Spinal cord (tissue), 10 donors: ENCODE data around the gene TTC28. TPM values are rescaled to one million over a fixed set of nuclear protein-coding genes. Genes with fewer than 3 reads are reported as not detected.
"Not testable (repeated sequence)": the region's sequence is repeated elsewhere in the genome, so short reads cannot be mapped to it uniquely, and the experiment has no call there.

Source experiments
- DNase-seq, 6 donors: peaks; one replicate each; pipeline versions ENCODE4 v3.0.0 to v3.0.0-alpha.2; 2013 to 2015; ENCODE audit warnings: low spot score in 6 of 6, low read depth in 4 of 6
- H3K27ac ChIP-seq: one replicate; pipeline ENCODE4 v1.5.1; 2013; ENCODE audit warnings: low read depth, low read length, control low read depth
- H3K27me3 ChIP-seq: one replicate; pipeline ENCODE4 v1.6.1; 2013; ENCODE audit warnings: low read length; ENCODE audit not compliant: control insufficient read depth, insufficient read depth
- H3K36me3 ChIP-seq: one replicate; pipeline ENCODE4 v1.6.1; 2013; ENCODE audit warnings: low read length; ENCODE audit not compliant: control insufficient read depth, insufficient read depth
- H3K4me1 ChIP-seq: one replicate; pipeline ENCODE4 v1.6.1; 2013; ENCODE audit warnings: low read length; ENCODE audit not compliant: control insufficient read depth, insufficient read depth
- H3K4me3 ChIP-seq: one replicate; pipeline ENCODE4 v1.5.1; 2013; ENCODE audit warnings: low read depth, low read length, control low read depth
- H3K9me3 ChIP-seq: one replicate; pipeline ENCODE4 v1.6.1; 2013; ENCODE audit warnings: low read length; ENCODE audit not compliant: control insufficient read depth, insufficient read depth
- WGBS: methylation state at CpG from one replicate; pipeline ENCODE4 v1.1.5; 2013; ENCODE audit warnings: missing lambda C conversion rate; ENCODE audit not compliant: insufficient coverage; 5-methylcytosine and 5-hydroxymethylcytosine counted together
- polyA plus RNA-seq, 2 donors: library from polyadenylated mRNA; unstranded; fragments of 120-200 nt; gene quantifications; one replicate each; pipeline ENCODE4 v1.2.1, GENCODE V29; 2013; ENCODE audit not compliant: insufficient read length in 2 of 2
- total RNA-seq, 2 donors: library from RNA; depleted of rRNA in 1 of 2; stranded (reverse); fragments of 120-200 nt in 1 of 2; fragments of >200 nt in 1 of 2; gene quantifications; one replicate each; pipeline versions ENCODE4 v1.2.3 to v1.2.4, GENCODE V29; 2013 to 2014
- donor health status: healthy.

TTC28 gene
- total and polyA plus RNA-seq, 4 donors = 19.4 to 44.0 (median 30.4) TPM

- Histone ChIP-seq H3K9me3 (no peaks in the 10 kb centered on the region), H3K4me1 (no peaks in the 10 kb centered on the region), H3K27me3 (no peaks in the 10 kb centered on the region), H3K27ac (no peak overlapping the region), H3K36me3 (no peaks in the 10 kb centered on the region), H3K4me3 (no peak overlapping the region)
- peak in 4 of 6 donors; percentile 9 to 82 (median 46) for DNase-seq
- no CpG with 5 or more reads among the region's 3 CpGs for WGBS
Observed at GRCh38 chr22:28480000-28480715, 199.5 kb downstream of the TTC28 start.

- Histone ChIP-seq H3K27ac (no peak overlapping the region), H3K36me3 (no peaks in the 10 kb centered on the region), H3K4me3 (no peak overlapping the region), H3K4me1 (no peaks in the 10 kb centered on the region), H3K9me3 (no peaks in the 10 kb centered on the region), H3K27me3 (no peaks in the 10 kb centered on the region)
- no peak for DNase-seq
Observed at GRCh38 chr22:28478564-28478963, 201.1 kb downstream of the TTC28 start.

GRCh38 chr22:28477556-28477955 is 202.1 kb downstream of the TTC28 start:
- no peak for DNase-seq
- WGBS = 86% methylated on average over 1 of the region's 1 CpG

GRCh38 chr22:28474330-28474729 is 205.3 kb downstream of the TTC28 start:
- Histone ChIP-seq H3K4me3 (no peak overlapping the region), H3K9me3 (no peaks in the 10 kb centered on the region), H3K27me3 (no peaks in the 10 kb centered on the region), H3K27ac (no peak overlapping the region), H3K4me1 (no peaks in the 10 kb centered on the region), H3K36me3 (no peaks in the 10 kb centered on the region)
- WGBS = no CpG with 5 or more reads among the region's 1 CpG
- DNase-seq = no peak

More at GRCh38 chr22:28477556-28477955, 202.1 kb downstream of the TTC28 start:
- Histone ChIP-seq H3K4me1 (no peaks in the 10 kb centered on the region), H3K27me3 (no peaks in the 10 kb centered on the region), H3K9me3 (no peaks in the 10 kb centered on the region), H3K4me3 (no peak overlapping the region), H3K36me3 (no peaks in the 10 kb centered on the region), H3K27ac (no peak overlapping the region)

GRCh38 chr22:28473258-28473657 is 206.4 kb downstream of the TTC28 start:
- Histone ChIP-seq H3K27me3 (no peaks in the 10 kb centered on the region), H3K4me1 (no peaks in the 10 kb centered on the region)
- no CpG with 5 or more reads among the region's 2 CpGs for WGBS

GRCh38 chr22:28467055-28467454 is 212.6 kb downstream of the TTC28 start:
- H3K27ac ChIP-seq, H3K4me1 ChIP-seq, H3K27me3 ChIP-seq, H3K4me3 ChIP-seq, DNase-seq, H3K9me3 ChIP-seq, H3K36me3 ChIP-seq: not testable (repeated sequence)
- WGBS = 88% methylated on average over 1 of the region's 1 CpG

More at GRCh38 chr22:28473258-28473657, 206.4 kb downstream of the TTC28 start:
- H3K9me3 ChIP-seq = no peaks in the 10 kb centered on the region
- no peak overlapping the region for H3K4me3 ChIP-seq
- DNase-seq = no peak
- H3K27ac ChIP-seq = no peak overlapping the region
- no peaks in the 10 kb centered on the region for H3K36me3 ChIP-seq

- Histone ChIP-seq H3K9me3 (no peaks in the 10 kb centered on the region), H3K36me3 (no peaks in the 10 kb centered on the region), H3K27ac (no peak overlapping the region), H3K4me3 (no peak overlapping the region), H3K4me1 (no peaks in the 10 kb centered on the region), H3K27me3 (no peaks in the 10 kb centered on the region)
- 70% methylated on average over 2 of the region's 4 CpGs for WGBS
- DNase-seq = peak in 2 of 6 donors; percentile 48 to 79
Observed at GRCh38 chr22:28466399-28466798, 213.2 kb downstream of the TTC28 start.

GRCh38 chr22:28465841-28466240 is 213.8 kb downstream of the TTC28 start:
- Histone ChIP-seq H3K27ac (no peak overlapping the region), H3K36me3 (no peaks in the 10 kb centered on the region), H3K9me3 (no peaks in the 10 kb centered on the region), H3K27me3 (no peaks in the 10 kb centered on the region), H3K4me1 (no peaks in the 10 kb centered on the region), H3K4me3 (no peak overlapping the region)
- peak in 1 of 6 donors; percentile 29 for DNase-seq
- WGBS = no CpG with 5 or more reads among the region's 1 CpG

GRCh38 chr22:28464127-28464526 is 215.5 kb downstream of the TTC28 start:
- H3K27me3 ChIP-seq = no peaks in the 10 kb centered on the region
- no peaks in the 10 kb centered on the region for H3K4me1 ChIP-seq
- H3K9me3 ChIP-seq = no peaks in the 10 kb centered on the region
- no CpG with 5 or more reads among the region's 1 CpG for WGBS
- no peaks in the 10 kb centered on the region for H3K36me3 ChIP-seq
- DNase-seq = peak in 1 of 6 donors; percentile 35
- no peak overlapping the region for H3K27ac ChIP-seq
- H3K4me3 ChIP-seq = no peak overlapping the region

- WGBS = no CpG with 5 or more reads among the region's 1 CpG
- not testable (repeated sequence) for H3K4me1 ChIP-seq, H3K27ac ChIP-seq, H3K9me3 ChIP-seq, H3K27me3 ChIP-seq, H3K4me3 ChIP-seq, DNase-seq, H3K36me3 ChIP-seq
Observed at GRCh38 chr22:28463408-28463807, 216.2 kb downstream of the TTC28 start.
